MM.1S (cell line): Measurements from ENCODE around the gene FOXN3.

ENCODE experiments used
- EZH2 ChIP-seq: fragments of 300-600 bp; sonication (generic); optimal IDR thresholded peaks from 2 replicates; pipeline ENCODE3; 2017; ENCODE audit warnings: low read depth, mild to moderate bottlenecking, antibody characterized with exemption, low read length, mixed read lengths
- TF ChIP-seq, protein P1 (sequence below): fragments of 300-600 bp; sonication (generic); IDR thresholded peaks from 2 replicates; pipeline ENCODE4 v1.5.1; 2016; ENCODE audit warnings: antibody characterized with exemption, low read length, mixed read lengths

DNA sequence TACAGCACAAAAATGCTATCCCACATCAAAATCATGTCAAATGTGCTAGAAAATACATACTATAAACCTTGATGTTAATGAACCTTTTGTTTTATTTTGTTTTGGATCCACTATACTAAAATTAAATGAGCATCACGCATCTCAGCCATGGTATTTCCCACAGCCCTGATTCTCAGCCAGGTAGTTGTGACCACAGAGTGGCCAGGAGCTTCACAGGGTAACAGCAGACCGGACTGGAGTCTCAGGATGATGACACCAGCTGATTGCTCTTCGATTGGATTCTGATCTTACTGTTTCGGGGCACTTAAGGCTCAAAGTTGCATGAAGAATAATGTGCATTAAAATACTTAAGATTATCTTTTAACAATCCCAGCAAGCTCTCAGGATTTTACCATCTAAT lies 134.8 kb downstream of the FOXN3 start:
- no peak for TF ChIP-seq EZH2
- TF ChIP-seq, protein P1, sequence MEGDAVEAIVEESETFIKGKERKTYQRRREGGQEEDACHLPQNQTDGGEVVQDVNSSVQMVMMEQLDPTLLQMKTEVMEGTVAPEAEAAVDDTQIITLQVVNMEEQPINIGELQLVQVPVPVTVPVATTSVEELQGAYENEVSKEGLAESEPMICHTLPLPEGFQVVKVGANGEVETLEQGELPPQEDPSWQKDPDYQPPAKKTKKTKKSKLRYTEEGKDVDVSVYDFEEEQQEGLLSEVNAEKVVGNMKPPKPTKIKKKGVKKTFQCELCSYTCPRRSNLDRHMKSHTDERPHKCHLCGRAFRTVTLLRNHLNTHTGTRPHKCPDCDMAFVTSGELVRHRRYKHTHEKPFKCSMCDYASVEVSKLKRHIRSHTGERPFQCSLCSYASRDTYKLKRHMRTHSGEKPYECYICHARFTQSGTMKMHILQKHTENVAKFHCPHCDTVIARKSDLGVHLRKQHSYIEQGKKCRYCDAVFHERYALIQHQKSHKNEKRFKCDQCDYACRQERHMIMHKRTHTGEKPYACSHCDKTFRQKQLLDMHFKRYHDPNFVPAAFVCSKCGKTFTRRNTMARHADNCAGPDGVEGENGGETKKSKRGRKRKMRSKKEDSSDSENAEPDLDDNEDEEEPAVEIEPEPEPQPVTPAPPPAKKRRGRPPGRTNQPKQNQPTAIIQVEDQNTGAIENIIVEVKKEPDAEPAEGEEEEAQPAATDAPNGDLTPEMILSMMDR = no peak
